SK-N-SH treated with all-trans-retinoic acid at 6 μM for 48 hours (cell line): Measurements from ENCODE around the gene COIL.

ENCODE experiments used
- ISL1 ChIP-seq: fragments of 250-450 bp; sonication (Bioruptor Pico); IDR thresholded peaks from 2 replicates; pipeline ENCODE4 v2.1.2; 2022; ENCODE audit warnings: mild to moderate bottlenecking, moderate library complexity
- OSR1 ChIP-seq: fragments of 250-450 bp; sonication (Bioruptor Pico); IDR thresholded peaks from 2 replicates; pipeline ENCODE4 v1.8.0; 2022; ENCODE audit warnings: moderate library complexity, mild to moderate bottlenecking, inconsistent platforms
- POU6F1 ChIP-seq: fragments of 250-450 bp; sonication (Bioruptor Pico); IDR thresholded peaks from 2 replicates; pipeline ENCODE4 v1.8.0; 2021; ENCODE audit warnings: low read depth, mild to moderate bottlenecking, moderate library complexity, borderline replicate concordance
- PPARA ChIP-seq: fragments of 250-450 bp; sonication (Bioruptor Pico); IDR thresholded peaks from 2 replicates; pipeline ENCODE4 v1.5.0; 2020; ENCODE audit warnings: mild to moderate bottlenecking, borderline replicate concordance
- RARB ChIP-seq: fragments of 250-450 bp; sonication (Bioruptor Pico); IDR thresholded peaks from 2 replicates; pipeline ENCODE4 v1.8.0; 2021; ENCODE audit warnings: mild to moderate bottlenecking, moderate library complexity
- TCF4 ChIP-seq: fragments of 250-450 bp; sonication (Bioruptor Pico); IDR thresholded peaks from 2 replicates; pipeline ENCODE4 v1.8.0; 2021; ENCODE audit warnings: mild to moderate bottlenecking, moderate library complexity, borderline replicate concordance
- ZC3H10 ChIP-seq: fragments of 250-450 bp; sonication (Bioruptor Pico); IDR thresholded peaks from 2 replicates; pipeline ENCODE4 v1.5.1; 2021; ENCODE audit warnings: mild to moderate bottlenecking, moderate library complexity
- ZNF565 ChIP-seq: fragments of 450-650 bp; formaldehyde crosslinking; conservative IDR thresholded peaks from 2 replicates; pipeline ENCODE4 v1.5.0; 2020; ENCODE audit warnings: low read depth, mild to moderate bottlenecking, moderate library complexity
- ZNF70 ChIP-seq: fragments of 450-650 bp; formaldehyde crosslinking; IDR thresholded peaks from 2 replicates; pipeline ENCODE4 v1.5.0; 2020; ENCODE audit warnings: mild to moderate bottlenecking, moderate library complexity
- TF ChIP-seq, protein P1 (sequence below): fragments of 250-450 bp; sonication (Bioruptor Pico); IDR thresholded peaks from 2 replicates; pipeline ENCODE4 v1.8.0; 2020; ENCODE audit warnings: mild to moderate bottlenecking, moderate library complexity, borderline replicate concordance
- TF ChIP-seq, protein P2 (sequence below): fragments of 250-450 bp; sonication (Bioruptor Pico); IDR thresholded peaks from 2 replicates; pipeline ENCODE4 v1.5.1; 2021; ENCODE audit warnings: mild to moderate bottlenecking, moderate library complexity

GRCh38 chr17:56949595-56949994 is 11.3 kb downstream of the COIL start:
- TF ChIP-seq OSR1 (CRISPR knock-in tag) (no peak), ISL1 (CRISPR knock-in tag) (no peak), POU6F1 (CRISPR knock-in tag) (no peak), PPARA (no peak), TCF4 (CRISPR knock-in tag) (no peak), ZC3H10 (CRISPR knock-in tag) (no peak), ZNF565 (no peak), ZNF70 (CRISPR knock-in tag) (no peak), RARB (CRISPR knock-in tag) (no peak)
- TF ChIP-seq, protein P1, sequence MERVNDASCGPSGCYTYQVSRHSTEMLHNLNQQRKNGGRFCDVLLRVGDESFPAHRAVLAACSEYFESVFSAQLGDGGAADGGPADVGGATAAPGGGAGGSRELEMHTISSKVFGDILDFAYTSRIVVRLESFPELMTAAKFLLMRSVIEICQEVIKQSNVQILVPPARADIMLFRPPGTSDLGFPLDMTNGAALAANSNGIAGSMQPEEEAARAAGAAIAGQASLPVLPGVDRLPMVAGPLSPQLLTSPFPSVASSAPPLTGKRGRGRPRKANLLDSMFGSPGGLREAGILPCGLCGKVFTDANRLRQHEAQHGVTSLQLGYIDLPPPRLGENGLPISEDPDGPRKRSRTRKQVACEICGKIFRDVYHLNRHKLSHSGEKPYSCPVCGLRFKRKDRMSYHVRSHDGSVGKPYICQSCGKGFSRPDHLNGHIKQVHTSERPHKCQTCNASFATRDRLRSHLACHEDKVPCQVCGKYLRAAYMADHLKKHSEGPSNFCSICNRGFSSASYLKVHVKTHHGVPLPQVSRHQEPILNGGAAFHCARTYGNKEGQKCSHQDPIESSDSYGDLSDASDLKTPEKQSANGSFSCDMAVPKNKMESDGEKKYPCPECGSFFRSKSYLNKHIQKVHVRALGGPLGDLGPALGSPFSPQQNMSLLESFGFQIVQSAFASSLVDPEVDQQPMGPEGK (CRISPR knock-in tag): no peak
- TF ChIP-seq, protein P2, sequence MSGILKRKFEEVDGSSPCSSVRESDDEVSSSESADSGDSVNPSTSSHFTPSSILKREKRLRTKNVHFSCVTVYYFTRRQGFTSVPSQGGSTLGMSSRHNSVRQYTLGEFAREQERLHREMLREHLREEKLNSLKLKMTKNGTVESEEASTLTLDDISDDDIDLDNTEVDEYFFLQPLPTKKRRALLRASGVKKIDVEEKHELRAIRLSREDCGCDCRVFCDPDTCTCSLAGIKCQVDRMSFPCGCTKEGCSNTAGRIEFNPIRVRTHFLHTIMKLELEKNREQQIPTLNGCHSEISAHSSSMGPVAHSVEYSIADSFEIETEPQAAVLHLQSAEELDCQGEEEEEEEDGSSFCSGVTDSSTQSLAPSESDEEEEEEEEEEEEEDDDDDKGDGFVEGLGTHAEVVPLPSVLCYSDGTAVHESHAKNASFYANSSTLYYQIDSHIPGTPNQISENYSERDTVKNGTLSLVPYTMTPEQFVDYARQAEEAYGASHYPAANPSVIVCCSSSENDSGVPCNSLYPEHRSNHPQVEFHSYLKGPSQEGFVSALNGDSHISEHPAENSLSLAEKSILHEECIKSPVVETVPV (CRISPR knock-in tag): no peak
